NCI-H446 treated with DMSO at 0.1 percent for 48 hours (cell line): ENCODE measurements around the gene KLHL18.
A peak's percentile ranks its signal among the peaks of the same experiment; 100 is the strongest.
"Not testable (repeated sequence)": the region's sequence is repeated elsewhere in the genome, so short reads cannot be mapped to it uniquely, and the experiment has no call there.

Source experiments
- DNase-seq: peaks from one replicate; lab custom pipeline; 2025; lab: John Stamatoyannopoulos, UW

Gene KLHL18

GRCh38 chr3:47362701-47363100 lies 80.0 kb downstream of the KLHL18 start:
- DNase-seq: no peak

DNA sequence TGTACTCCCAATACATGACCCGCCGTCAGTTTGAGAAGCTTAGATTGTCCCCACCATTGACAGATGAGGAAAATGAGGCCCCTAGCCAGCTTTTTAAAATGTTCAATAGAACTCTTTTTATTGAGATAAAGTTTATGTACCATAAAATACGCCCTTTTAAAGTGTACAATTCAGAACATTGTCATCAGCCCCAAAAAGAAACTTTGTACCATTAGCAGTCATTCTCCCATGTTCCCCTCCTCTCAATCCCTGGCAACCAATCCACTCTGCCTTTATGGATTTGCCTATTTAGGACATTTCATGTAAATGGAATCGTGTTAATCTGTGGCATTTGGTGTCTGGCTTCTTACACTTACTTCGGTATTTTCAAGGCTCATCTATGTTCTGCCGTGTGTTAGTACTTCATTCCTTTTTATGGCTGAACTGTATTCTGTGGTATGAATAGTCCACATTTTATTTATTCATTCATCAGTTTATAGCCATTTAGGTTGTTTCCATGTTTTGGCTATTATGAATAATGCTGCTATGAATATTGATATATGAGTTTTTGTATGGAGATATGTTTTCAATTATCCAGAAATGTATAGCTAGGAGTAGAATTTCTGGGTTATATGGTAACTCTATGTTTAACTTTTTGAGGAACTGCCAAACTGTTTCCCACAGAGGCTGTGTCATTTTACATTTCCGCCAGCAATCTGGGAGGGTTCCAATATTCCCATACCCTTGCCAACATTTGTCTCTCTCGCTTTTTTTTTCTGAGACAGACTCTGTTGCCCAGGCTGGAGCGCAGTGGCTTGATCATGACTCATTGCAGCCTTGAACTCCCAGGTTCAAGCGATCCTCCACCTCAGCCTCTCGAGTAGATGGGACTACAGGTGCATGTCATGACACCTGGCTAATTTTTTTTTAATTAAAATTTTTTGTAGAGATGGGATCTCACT lies 82.7 kb downstream of the KLHL18 start:
- DNase-seq: peak; percentile 41

- no peak for DNase-seq
These were observed 84.1 kb downstream of the KLHL18 start for GRCh38 chr3:47366833-47367232.

DNA sequence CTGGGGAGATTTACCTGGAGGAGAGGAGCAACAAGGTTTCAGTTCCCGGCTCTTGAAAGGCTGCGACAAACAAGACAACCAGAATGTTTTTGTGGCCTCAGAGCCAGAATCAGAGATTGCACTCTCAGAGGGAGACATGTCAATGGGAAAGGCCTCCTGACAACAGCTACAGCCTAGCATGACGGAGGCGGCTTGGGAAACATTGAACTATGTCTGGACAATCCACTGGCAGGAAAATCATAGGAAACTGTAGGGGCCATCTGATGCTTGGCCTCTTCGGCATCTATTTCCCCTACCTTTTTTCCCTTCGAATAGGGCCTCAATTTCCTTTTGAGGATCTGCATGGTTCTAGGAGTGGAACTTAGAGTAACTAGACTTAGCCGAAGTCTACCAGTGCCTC lies 84.9 kb downstream of the KLHL18 start:
- no peak for DNase-seq

GRCh38 chr3:47370020-47370419 lies 87.3 kb downstream of the KLHL18 start:
- DNase-seq: not testable (repeated sequence)

GRCh38 chr3:47370887-47371697 lies 88.3 kb downstream of the KLHL18 start:
- DNase-seq: no peak

- no peak for DNase-seq
These were observed 91.8 kb downstream of the KLHL18 start for GRCh38 chr3:47374587-47374986.

GRCh38 chr3:47376393-47376792 lies 93.6 kb downstream of the KLHL18 start:
- DNase-seq: no peak

GRCh38 chr3:47377186-47377585 lies 94.4 kb downstream of the KLHL18 start:
- no peak for DNase-seq

GRCh38 chr3:47378869-47379268 lies 96.1 kb downstream of the KLHL18 start:
- no peak for DNase-seq

GRCh38 chr3:47379411-47379899 lies 96.7 kb downstream of the KLHL18 start:
- DNase-seq: no peak

GRCh38 chr3:47380026-47380600 lies 97.4 kb downstream of the KLHL18 start:
- DNase-seq: no peak

- peak; percentile 94 for DNase-seq
These were observed 98.0 kb downstream of the KLHL18 start, which contains the start of gene PTPN23 for GRCh38 chr3:47380601-47381316. TSS of gene PTPN23 (plus strand) at chr3:47381021. CDS start at chr3:47381097, 76 bp downstream.

- peak; percentile 36 for DNase-seq
These were observed 98.8 kb downstream of the KLHL18 start for GRCh38 chr3:47381317-47382157.

- DNase-seq: no peak
These were observed 101.7 kb downstream of the KLHL18 start for GRCh38 chr3:47384425-47384824.

DNA sequence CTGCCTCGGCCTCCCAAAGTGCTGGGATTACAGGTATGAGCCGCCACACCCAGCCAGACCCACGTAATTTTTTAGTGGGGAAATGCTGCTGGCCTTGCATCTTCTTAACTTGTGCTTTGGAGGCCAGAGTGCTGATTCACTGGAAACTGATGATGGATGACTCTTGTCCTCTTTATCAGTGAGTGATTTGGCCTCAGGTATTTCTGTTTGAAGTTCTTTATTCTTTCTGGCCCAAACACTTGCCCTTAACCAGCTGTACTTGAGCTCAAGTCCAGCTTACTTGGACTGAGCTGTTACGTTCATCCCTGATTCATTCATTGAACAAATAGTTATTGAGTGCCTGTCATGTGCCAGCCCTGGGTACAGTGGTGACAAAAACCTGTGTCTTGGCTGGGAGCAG lies 102.3 kb downstream of the KLHL18 start:
- DNase-seq: no peak

DNA sequence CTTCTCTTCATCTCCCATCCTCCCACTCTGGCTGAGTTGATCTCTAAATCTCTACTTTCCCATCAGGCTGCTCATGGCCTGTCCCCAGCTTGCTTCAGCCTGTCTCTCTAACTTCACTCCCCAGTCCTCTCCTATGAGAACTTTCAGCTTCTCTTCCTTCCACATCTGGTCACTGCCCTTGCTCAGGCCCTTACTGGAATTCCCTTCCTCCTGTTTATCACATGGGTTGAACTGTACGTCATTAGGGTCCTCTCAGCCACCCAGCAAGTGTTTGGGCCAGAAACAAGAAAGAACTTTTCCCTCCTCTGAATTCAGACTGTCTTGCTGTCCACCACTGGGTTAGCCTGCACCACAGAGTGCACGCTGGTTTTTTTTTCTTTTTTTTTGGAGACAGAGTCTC lies 103.1 kb downstream of the KLHL18 start:
- DNase-seq: no peak

GRCh38 chr3:47392933-47393332 lies 110.2 kb downstream of the KLHL18 start:
- no peak for DNase-seq

DNA sequence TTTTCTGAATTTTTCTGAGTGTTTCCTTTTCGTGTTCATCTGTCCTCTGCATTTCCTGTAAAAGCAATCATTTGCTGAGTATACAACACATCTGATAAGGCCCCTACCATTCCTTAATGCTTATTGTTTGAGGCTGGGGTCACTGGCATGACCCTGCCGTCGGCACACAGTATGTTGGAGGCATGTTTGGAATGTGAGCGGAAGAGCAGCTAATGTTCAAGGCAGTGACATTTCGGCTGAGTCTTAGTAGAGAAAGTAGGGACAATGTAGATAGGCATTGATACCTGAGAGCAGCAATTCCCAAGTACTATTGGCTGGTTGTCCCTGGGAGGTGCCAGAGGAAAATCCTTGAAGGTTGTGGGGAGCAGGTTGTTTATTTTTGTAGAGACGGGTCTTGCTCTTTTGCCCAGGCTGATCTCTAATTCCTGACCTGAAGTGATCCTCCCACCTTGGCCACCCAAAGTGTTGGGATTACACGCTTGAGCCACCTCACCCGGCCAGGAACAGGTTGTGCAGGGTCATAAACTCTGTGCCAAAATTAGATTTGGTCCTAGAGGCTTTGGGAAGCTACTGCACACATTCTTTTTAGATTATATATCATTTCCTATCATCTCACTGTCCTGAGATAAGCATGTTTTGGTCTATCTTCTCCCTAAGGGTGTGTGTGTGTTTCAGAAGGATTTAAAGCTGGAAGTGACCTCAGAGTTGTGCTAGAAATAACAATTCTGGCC lies 111.6 kb downstream of the KLHL18 start:
- DNase-seq: no peak

GRCh38 chr3:47394881-47395280 lies 112.1 kb downstream of the KLHL18 start:
- no peak for DNase-seq
